ENCODE data around the gene SCGB3A1.

The SCGB3A1 gene

GRCh38 chr5:180605554-180606214, 14.4 kb upstream of the SCGB3A1 start:
- Histone ChIP-seq H4K20me1 (ENCODE audit: insufficient read depth) (no peaks in the 10 kb centered on the region), H3K4me1 (ENCODE audit: low read depth, poor library complexity, severe bottlenecking) (no peaks in the 10 kb centered on the region), H3K27me3 (ENCODE audit: insufficient read depth, low read depth) (no peaks in the 10 kb centered on the region; the same call in 1 of the 2 replicates), H3K4me3 (IDR thresholded peaks at IDR 0.05; ENCODE audit: insufficient read depth, low read depth, low read length) (no peak overlapping the region), H3K4me2 (no peak overlapping the region), H2AFZ (ENCODE audit: low read depth) (no peak overlapping the region), H3K36me3 (ENCODE audit: insufficient read depth) (no peaks in the 10 kb centered on the region), H3K79me2 (ENCODE audit: insufficient read depth, low read depth) (no peaks in the 10 kb centered on the region), H3K27ac (no peak overlapping the region), H3K9ac (no peak overlapping the region)
- TF ChIP-seq CTCF (conservative IDR thresholded peaks at IDR 0.05; ENCODE audit: low read depth, low read length): peak; percentile 71

- no peaks in the 10 kb centered on the region for H3K4me1 ChIP-seq (ENCODE audit: low read depth, poor library complexity, severe bottlenecking)
- H3K79me2 ChIP-seq (ENCODE audit: insufficient read depth, low read depth): no peaks in the 10 kb centered on the region
- no peak overlapping the region for H3K4me3 ChIP-seq (IDR thresholded peaks at IDR 0.05; ENCODE audit: insufficient read depth, low read depth, low read length)
- H3K27me3 ChIP-seq (ENCODE audit: insufficient read depth, low read depth): no peaks in the 10 kb centered on the region; the same call in 1 of the 2 replicates
- H4K20me1 ChIP-seq (ENCODE audit: insufficient read depth): no peaks in the 10 kb centered on the region
- H3K9ac ChIP-seq: no peak overlapping the region
- no peak overlapping the region for H2AFZ ChIP-seq (ENCODE audit: low read depth)
- no peak overlapping the region for H3K4me2 ChIP-seq
- no peak overlapping the region for H3K27ac ChIP-seq
- TF ChIP-seq CTCF (conservative IDR thresholded peaks at IDR 0.05; ENCODE audit: low read depth, low read length): no peak
- H3K36me3 ChIP-seq (ENCODE audit: insufficient read depth): no peaks in the 10 kb centered on the region
These were observed 13.0 kb upstream of the SCGB3A1 start for GRCh38 chr5:180604271-180604670.

- Histone ChIP-seq H3K27me3 (ENCODE audit: insufficient read depth, low read depth) (no peaks in the 10 kb centered on the region; the same call in 1 of the 2 replicates), H3K27ac (no peak overlapping the region), H3K79me2 (ENCODE audit: insufficient read depth, low read depth) (no peaks in the 10 kb centered on the region), H4K20me1 (ENCODE audit: insufficient read depth) (no peaks in the 10 kb centered on the region), H3K4me1 (ENCODE audit: low read depth, poor library complexity, severe bottlenecking) (no peaks in the 10 kb centered on the region), H2AFZ (ENCODE audit: low read depth) (no peak overlapping the region), H3K4me3 (IDR thresholded peaks at IDR 0.05; ENCODE audit: insufficient read depth, low read depth, low read length) (no peak overlapping the region), H3K36me3 (ENCODE audit: insufficient read depth) (no peaks in the 10 kb centered on the region), H3K4me2 (no peak overlapping the region), H3K9ac (no peak overlapping the region)
- TF ChIP-seq CTCF (conservative IDR thresholded peaks at IDR 0.05; ENCODE audit: low read depth, low read length): no peak
These were observed 11.8 kb upstream of the SCGB3A1 start for GRCh38 chr5:180603076-180603594.

GRCh38 chr5:180602481-180603075, 11.3 kb upstream of the SCGB3A1 start:
- H3K9ac ChIP-seq: no peak overlapping the region
- H3K27ac ChIP-seq: no peak overlapping the region
- no peaks in the 10 kb centered on the region for H3K36me3 ChIP-seq (ENCODE audit: insufficient read depth)
- no peak overlapping the region for H3K4me2 ChIP-seq
- TF ChIP-seq CTCF (conservative IDR thresholded peaks at IDR 0.05; ENCODE audit: low read depth, low read length): no peak
- H2AFZ ChIP-seq (ENCODE audit: low read depth): no peak overlapping the region
- no peaks in the 10 kb centered on the region for H3K79me2 ChIP-seq (ENCODE audit: insufficient read depth, low read depth)
- H4K20me1 ChIP-seq (ENCODE audit: insufficient read depth): no peaks in the 10 kb centered on the region
- no peak overlapping the region for H3K4me3 ChIP-seq (IDR thresholded peaks at IDR 0.05; ENCODE audit: insufficient read depth, low read depth, low read length)
- no peaks in the 10 kb centered on the region; the same call in 1 of the 2 replicates for H3K27me3 ChIP-seq (ENCODE audit: insufficient read depth, low read depth)
- H3K4me1 ChIP-seq (ENCODE audit: low read depth, poor library complexity, severe bottlenecking): no peaks in the 10 kb centered on the region

All from KMS-11 (cell line).